Measurements from ENCODE around the gene AVP.

Gene AVP

DNA sequence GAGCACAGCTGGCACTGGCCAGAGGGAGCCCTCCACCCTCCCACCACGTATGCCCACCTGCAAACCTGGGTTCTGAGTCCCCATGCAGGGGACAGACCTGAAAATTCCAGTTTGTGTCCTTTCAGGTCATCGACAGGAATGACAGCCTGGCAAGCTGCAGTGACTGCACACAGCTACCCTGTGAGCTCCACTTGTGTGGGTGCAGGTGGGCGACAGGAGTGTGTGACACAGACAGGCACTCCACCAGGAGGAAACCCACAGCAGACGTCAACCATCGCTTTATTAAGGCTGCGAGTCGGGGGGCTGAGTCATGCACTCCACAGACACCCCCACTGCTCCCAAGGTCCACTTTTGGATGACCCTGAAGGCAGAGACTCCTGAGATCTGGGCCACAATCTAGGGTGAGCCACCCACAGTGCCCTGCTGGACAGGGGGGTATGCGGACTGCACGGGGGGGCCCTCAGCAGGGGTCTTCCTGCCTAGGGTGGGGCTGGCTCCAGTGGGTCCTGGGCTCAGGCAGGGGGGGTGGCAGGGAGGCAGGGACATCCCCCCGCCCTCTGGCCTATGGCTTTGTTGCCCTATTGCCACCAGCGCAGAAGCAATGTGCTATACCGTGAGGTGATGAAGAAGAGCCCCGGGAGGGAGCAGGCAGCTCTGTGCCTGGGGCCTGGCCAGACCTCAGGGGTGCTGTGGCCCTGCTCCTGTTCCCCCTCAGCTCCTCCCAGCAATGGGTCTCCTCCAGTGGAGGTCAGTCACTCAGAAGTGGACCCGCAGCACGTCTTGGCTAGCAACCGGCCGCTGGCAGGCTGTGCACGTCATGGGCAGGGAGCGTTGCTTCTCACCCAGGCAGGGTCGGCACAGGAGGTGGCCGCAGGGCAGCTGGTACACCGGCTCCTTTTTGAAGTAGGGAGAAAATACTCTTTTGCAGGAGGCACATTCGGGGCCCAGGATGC, 25.1 kb upstream of the AVP start:
- DNase-seq: no peak

DNA sequence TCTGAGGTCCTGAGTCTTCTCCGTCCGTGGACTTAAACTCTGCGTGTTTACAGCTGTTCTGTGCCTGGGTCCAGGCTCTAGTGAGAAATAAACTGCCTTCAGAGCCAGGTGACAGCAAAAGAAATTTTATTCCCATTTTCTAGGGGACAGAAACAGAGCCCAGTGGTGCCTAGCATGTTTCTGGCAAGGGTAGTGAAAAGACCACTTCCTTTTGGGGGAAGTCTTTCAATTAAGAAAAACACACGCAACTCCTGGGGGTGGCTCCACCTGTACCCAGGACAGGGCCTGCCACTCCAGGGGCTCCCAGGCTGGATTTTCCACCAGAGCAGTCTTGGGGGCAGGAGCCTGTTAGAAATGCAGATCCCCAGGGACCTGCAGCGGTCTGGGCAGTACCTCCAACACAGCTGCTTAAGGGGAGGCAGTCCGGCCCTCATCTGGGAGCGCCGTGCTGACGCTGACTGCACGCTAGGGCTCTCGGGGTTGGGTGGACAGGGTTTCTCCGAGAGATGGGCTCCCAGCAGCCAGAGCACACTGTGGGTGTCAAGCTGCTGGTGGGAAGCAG, 23.0 kb upstream of the AVP start:
- DNase-seq: no peak

DNA sequence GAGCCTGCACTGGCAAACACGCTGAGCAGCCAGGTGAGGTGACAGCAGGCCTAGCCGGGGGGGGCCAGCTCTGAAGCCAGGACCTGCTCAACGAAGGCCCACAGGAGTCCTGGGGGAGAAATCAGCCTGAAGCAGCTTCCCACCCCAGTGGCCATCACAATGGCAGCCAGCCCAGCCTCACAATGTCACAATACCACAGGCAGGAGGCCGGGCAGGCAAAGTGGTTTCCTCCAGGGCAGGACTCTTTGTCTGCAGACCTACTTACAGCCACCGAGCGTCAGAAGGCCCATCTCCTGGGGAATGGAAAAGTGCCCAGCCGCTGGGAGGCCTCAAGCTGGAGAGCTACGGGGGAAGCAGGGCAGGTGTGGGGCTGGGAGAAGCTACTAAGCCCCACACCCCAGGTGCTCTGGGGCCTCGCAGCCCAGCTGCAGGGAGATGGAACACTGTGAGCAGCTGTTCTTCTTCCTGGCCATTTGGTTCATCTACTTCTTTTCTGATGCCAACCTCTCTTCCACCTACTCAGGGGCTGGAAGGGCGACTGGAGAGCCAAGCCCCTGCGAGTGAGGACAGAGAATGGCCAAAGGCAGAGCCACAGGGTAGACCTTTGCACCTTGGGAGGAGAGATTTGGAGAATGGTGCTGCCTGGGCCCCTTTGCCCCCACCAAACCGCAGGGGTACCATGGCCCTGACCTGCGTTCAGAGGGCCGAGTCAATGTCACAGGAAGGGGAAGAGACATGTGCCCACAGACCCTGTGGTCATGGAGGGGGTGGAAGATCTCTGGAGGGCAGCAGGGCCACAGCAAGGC, 22.3 kb upstream of the AVP start:
- DNase-seq: peak; percentile 80

GRCh38 chr20:3106185-3106584, 21.7 kb upstream of the AVP start:
- no peak for DNase-seq

- DNase-seq: no peak
Measured at GRCh38 chr20:3105256-3106137, 21.0 kb upstream of the AVP start.

DNA sequence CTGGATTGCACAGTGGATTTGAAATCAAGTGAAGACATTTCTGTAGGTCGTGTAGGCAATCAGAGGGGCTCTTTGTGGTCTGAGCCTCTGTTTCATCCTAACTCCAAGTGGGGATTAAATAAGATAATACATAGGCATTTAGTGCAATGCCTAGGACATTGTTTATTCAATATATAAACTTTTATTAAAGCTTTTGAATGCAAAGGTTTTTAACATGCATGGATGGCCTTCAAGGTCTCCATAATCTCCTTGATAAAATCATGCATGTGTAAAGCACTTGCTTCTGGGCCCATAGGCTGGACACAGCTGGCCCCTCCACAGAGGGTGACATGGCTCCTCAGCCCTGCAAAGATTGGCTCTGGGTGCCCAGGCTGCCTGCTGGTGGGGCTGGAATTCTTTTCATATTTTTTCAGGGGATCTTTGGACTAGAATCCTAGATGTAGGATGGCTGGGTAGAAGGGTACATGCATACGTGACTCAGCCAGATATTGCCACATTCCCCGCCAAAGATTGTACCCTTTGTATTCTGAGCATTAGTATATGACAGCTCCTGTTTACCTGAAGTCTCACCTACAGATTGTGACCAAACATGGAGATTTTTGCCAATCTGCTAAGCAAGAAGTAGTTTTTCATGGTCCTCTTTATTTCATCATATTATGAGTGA, 19.0 kb upstream of the AVP start:
- DNase-seq: no peak

DNA sequence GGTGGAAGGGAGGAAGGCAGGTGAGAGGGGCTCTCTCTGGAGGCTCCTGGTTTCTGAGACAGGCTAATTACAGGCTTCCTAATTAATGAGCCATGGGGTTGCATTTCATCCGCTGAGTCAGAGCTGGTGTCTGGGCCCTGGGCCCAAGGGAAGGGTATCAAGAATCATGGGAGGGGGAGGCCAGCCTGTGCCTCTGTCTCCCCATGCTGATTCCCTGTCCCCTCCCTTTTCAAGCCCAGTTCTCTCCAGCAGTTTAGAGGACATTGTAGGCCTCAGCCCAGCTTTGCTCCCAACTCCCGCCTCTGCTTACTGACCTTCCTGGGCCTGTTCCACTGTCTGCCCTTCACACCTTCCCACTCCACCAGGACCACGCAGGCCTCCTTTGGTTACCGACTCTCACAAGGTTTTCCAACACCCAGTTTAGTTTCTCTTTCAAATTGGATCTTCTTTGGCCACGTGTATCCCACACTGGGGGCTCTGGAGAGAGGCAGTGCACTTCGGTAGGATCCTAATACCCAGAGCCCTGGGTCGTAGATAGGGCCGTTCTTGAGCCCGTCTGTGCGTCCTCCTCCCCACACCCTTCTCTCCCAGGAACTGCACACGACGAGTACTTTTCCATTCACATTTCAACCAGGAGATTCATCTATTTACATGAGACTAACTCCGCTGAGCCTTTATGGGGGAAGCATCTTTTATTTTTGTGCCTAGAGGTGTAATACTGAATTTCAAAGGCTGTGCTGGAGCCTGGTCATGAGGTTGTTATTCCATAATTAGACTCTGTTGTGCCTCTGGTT, 18.2 kb upstream of the AVP start:
- DNase-seq: peak; percentile 21

DNA sequence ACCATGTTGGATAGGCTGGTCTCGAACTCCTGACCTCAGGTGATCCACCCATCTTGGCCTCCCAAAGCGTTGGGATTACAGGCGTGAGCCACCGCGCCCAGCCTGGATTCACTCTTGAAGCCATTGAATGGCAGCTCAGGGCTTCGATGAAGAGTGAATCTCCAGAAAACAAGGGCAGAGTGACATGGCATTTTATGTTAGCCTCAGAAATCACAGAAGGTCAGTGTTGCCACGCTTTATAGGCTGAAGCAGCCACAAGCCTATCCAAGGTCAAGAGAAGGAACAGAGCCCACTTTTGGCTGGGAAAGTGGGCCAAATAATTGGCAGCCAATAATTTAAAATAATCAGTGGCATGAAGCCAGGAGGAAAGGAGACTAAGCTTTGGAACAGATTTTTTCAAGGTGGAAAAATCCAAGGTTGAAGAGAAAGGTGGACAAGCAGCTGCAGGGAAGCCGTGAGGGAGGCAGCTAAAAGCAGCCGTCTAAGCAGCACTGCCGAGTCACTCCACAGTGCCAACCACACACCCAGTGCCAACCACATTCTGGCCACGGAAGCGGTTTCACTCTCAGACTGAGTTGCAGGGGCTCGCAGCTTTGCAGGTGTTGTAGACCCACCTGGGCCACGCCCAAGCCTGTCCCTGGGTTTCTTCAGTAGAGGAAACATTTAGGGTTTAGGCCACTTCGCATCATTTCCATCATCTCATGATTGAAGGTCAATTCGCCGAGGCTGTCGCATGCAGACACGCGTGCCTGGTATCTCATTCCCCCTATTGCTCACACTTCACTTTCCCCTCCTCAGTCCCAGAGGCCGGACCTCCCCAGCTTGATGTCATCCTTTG, 17.4 kb upstream of the AVP start:
- no peak for DNase-seq

DNA sequence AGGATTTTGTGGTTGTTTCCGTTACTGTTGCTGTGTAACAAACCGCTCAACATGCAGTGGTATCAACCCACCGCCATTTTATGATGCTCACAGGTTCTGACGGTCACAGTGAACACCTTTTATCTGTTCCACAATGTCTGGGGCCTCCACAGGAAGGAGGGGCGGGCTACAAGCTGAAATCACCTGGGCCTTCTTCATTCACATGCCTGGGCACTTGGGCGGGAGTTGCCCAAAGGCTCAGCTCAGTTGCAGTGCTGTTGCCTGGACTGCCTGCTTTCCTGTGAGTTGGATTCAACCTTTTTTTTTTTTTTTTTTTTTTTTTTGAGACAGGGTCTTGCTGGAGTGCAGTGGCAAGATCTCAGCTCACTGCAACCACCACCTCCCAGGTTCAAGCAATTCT, 16.7 kb upstream of the AVP start:
- no peak for DNase-seq

DNA sequence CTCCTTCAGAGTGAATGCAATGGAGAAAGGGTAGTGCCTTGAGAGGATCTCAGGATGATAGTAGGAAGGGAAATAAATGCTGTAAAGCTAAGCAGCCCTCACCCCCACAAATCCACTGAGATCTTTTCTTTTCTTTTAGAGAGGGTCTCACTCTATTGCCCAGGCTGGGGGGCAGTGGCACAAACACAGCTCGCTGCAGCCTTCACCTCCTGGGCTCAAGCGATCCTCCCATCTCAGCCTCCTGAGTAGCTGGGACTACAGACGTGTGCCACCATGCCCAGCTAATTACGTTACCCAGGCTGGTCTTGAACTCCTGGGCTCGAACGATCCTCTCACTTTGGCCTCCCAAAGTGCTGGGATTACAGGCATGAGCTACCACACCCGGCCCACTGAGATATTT, 16.0 kb upstream of the AVP start:
- no peak for DNase-seq

DNA sequence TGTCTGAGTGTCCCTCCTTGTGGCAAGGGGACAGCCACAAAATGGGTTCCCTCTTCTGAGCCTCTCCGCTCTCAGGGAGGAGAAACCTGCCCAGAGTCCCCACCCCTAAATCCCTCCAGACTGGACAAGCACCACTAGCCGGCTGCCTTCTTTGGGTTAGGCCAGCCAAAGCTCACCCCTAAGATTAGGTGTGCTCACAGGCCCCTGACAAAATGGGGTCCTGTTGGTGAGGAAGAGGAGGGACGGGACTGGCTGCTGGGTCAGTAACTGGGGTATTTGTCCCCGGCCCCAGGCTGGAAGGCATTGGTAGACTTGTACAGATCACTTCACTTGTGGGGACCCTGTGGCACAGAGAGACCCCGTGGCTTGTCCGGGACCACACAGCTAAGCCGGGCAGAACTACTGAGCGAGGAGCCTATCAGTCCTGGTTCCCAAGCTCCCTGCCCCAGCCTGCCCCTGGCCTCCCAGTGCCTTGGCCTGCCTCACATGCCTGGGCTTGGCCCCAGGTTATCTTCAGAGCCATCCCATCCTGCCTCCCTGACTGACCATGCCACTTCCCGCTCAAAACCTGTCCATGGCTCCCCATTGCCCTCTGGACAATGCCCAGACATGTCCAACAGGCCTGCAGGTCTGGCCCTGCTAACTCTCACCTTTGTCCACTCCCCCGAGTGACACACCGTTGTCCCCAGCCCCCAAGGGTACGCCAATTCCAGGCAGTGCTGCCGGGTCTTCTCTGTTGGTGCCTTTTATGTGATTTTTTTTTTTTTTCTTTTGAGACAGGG, 10.5 kb upstream of the AVP start:
- DNase-seq: no peak

DNA sequence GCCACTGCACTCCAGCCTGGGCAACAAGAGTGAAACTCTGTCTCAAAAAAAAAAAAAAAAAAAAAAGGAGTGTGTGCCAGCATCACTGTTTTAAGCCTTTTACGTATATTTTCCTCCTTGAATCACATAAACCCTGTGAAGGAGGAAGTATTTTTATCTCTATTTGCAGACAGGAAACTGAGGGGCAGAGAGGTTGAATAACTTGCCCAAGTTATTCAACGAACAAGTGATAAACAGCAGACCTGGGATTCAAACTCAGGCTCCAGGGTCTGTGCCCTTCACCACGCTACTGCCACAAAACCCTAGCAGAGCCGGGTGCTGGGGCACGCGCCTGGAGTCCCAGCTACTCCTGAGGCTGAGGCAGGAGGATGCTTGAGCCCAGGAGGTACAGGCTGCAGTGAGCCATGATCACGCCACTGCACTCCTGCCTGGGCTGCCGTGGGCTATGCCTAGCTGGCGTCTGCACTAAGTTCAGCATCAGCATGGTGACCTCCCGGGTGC, 9.4 kb upstream of the AVP start:
- DNase-seq: no peak

- DNase-seq: no peak
Measured at GRCh38 chr20:3092611-3093379, 8.3 kb upstream of the AVP start.

- no peak for DNase-seq
Measured at GRCh38 chr20:3090565-3090964, 6.0 kb upstream of the AVP start.

DNA sequence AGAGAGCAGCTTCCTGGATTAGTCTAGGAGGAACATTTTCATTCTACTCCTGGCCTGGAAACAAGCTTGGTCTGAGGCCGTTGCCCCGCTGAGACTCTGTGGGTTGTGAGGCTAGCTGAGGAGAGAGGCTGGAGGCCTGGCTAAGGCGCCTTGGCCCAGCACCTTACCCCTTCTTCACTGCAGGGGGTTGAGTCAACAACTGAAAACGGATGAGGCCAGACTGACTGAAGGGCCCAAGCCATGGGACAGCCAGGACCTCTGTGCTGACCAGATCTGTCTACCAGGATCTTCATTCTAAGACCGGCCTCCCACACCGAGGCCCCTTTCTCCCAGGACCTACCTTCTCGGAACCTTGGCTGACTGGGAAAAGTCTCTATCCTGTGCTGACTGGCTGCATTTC, 3.5 kb upstream of the AVP start:
- no peak for DNase-seq

DNA sequence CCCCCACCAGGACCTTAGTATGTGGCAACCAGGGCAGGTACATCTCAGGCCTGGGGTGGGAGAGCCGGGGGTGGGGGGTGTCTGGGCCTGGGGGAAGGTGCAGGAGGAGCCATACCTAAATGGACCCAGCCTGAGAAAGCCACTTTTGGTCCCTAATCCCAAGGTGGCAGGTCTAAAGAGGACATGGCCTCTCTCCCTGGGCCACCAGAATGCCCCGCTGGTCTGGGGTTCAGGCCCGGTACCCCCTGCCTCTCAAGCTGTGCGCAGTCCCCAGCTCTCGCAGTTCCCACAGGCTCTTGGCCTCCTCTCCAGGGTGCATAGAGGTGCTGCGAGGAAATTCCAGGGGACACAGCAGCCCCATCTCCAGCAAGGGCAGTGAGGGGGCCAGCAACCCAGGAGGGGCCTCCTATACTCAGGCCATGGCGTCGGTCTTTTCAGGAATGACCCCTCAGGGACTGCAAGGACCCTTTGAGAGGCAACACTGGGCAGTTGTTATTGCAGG, 1.1 kb upstream of the AVP start:
- no peak for DNase-seq

GRCh38 chr20:3084986-3085360, 449 bp upstream of the AVP start:
- DNase-seq: no peak

Data from COR-L47 (cell line).